ENCODE results near the gene WWOX. TPM values are rescaled to one million over a fixed set of nuclear protein-coding genes. Genes with fewer than 3 reads are reported as not detected.

The WWOX gene
- total RNA-seq, 1 donor from 2014 or later = 8.9 TPM

DNA sequence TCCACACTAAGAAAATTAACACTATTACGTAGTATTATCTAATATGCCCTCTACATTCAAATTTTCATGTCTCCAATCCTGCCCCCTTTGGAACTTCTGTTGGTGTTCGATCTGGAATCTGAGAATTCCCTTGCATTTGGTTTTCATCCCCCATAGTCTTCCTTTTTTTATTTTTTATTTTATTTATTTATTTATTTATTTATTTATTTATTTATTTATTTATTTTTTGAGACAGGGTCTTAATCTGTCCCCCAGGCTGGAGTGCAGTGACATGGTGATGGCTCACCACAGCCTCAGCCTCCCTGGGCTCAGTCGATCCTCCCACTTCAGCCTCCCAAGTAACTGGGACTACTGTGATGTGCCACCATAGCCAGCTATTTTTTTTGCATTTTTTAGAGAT is 911.8 kb downstream of the WWOX start:
- no peak for DNase-seq
- no peak overlapping the region for H3K27ac ChIP-seq (replicated peaks)
- TF ChIP-seq, protein P1, sequence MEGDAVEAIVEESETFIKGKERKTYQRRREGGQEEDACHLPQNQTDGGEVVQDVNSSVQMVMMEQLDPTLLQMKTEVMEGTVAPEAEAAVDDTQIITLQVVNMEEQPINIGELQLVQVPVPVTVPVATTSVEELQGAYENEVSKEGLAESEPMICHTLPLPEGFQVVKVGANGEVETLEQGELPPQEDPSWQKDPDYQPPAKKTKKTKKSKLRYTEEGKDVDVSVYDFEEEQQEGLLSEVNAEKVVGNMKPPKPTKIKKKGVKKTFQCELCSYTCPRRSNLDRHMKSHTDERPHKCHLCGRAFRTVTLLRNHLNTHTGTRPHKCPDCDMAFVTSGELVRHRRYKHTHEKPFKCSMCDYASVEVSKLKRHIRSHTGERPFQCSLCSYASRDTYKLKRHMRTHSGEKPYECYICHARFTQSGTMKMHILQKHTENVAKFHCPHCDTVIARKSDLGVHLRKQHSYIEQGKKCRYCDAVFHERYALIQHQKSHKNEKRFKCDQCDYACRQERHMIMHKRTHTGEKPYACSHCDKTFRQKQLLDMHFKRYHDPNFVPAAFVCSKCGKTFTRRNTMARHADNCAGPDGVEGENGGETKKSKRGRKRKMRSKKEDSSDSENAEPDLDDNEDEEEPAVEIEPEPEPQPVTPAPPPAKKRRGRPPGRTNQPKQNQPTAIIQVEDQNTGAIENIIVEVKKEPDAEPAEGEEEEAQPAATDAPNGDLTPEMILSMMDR (IDR thresholded peaks at IDR 0.05; ENCODE audit: borderline replicate concordance) = no peak
- H3K36me3 ChIP-seq = no peaks in the 10 kb centered on the region
- no peaks in the 10 kb centered on the region for H3K27me3 ChIP-seq (ENCODE audit: low read depth)
- no peak overlapping the region for H3K4me3 ChIP-seq
- intact Hi-C loops (cut with micrococcal nuclease) = no loop called here
- H3K4me1 ChIP-seq = no peaks in the 10 kb centered on the region
- H3K9me3 ChIP-seq (replicated peaks) = no peaks in the 10 kb centered on the region

DNA sequence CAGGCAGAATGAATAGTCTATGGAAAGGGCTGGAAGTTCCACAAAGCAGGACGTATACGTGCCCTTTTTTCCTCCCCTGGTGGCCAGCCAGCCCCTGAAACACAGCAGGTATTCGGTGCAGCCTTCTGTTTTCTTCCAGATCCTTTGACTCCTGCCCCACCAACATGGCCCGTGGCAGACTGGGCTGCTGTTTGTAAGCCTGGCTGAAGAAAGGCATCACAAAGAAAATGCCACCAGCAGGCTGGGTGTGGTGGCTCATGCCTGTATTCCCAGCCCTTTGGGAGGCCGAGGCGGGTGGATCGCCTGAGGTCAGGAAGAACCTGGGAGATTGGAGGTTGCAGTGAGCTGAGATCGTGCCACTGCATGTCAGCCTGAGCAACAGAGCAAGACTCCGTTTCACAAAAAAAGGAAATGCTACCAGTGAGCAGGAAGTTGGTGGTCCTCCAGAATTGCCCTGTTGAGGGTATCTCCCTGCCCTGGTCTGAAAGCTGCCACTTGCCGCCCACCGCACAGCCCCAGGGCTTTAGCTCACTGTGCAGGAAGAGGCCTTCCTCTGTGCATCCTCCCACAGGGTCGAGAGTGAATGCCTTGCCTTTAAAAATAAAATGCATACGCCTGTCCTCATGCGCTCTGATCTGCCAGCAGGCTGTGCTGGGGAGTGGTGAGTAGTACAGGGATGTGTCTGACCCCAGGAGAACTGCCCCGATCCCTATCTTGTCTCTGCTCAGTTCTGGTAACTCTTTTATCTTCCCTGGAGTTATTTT is 913.4 kb downstream of the WWOX start:
- no peaks in the 10 kb centered on the region for H3K4me1 ChIP-seq
- TF ChIP-seq, protein P1 (IDR thresholded peaks at IDR 0.05; ENCODE audit: borderline replicate concordance) = no peak
- intact Hi-C loops (cut with micrococcal nuclease) = no loop called here
- no peaks in the 10 kb centered on the region for H3K27me3 ChIP-seq (ENCODE audit: low read depth)
- no peaks in the 10 kb centered on the region for H3K36me3 ChIP-seq
- H3K9me3 ChIP-seq (replicated peaks) = no peaks in the 10 kb centered on the region
- DNase-seq = no peak
- H3K4me3 ChIP-seq = no peak overlapping the region
- no peak overlapping the region for H3K27ac ChIP-seq (replicated peaks)

GRCh38 chr16:79013930-79014660 is 914.6 kb downstream of the WWOX start:
- Histone ChIP-seq H3K4me1 (no peaks in the 10 kb centered on the region), H3K27ac (replicated peaks) (no peak overlapping the region), H3K4me3 (no peak overlapping the region), H3K27me3 (ENCODE audit: low read depth) (no peaks in the 10 kb centered on the region), H3K9me3 (replicated peaks) (no peaks in the 10 kb centered on the region), H3K36me3 (no peaks in the 10 kb centered on the region)
- no peak for DNase-seq
- TF ChIP-seq, protein P1 (IDR thresholded peaks at IDR 0.05; ENCODE audit: borderline replicate concordance) = no peak
- intact Hi-C loops (cut with micrococcal nuclease) = no loop called here

- intact Hi-C loops (cut with micrococcal nuclease) = no loop called here
- Histone ChIP-seq H3K4me1 (no peaks in the 10 kb centered on the region), H3K4me3 (no peak overlapping the region), H3K36me3 (no peaks in the 10 kb centered on the region), H3K27me3 (ENCODE audit: low read depth) (no peaks in the 10 kb centered on the region), H3K9me3 (replicated peaks) (no peaks in the 10 kb centered on the region), H3K27ac (replicated peaks) (no peak overlapping the region)
- no peak for DNase-seq
- TF ChIP-seq, protein P1 (IDR thresholded peaks at IDR 0.05; ENCODE audit: borderline replicate concordance) = no peak
Observed at GRCh38 chr16:79018650-79019429, 919.4 kb downstream of the WWOX start.

DNA sequence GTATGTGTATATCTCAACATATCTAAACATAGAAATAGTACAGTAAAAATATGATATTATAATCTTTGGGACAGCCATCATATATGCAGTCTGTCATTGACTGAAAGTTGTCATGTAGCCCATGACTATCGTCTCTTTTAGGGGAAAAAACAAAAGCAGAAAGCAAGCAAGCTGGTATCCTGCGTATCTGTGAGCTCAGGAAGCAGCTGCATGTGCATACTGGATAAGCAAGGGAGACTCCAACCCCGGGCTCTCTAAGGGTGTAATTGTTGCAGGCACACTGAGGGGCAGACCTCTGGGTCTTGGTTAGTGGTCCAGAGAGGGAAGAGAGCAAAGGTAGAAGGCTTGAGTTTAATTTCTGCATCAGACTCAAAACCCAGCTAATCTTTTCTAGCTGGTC is 920.0 kb downstream of the WWOX start:
- Histone ChIP-seq H3K27me3 (ENCODE audit: low read depth) (no peaks in the 10 kb centered on the region), H3K9me3 (replicated peaks) (no peaks in the 10 kb centered on the region), H3K4me1 (no peaks in the 10 kb centered on the region), H3K27ac (replicated peaks) (no peak overlapping the region), H3K36me3 (no peaks in the 10 kb centered on the region), H3K4me3 (no peak overlapping the region)
- TF ChIP-seq, protein P1 (IDR thresholded peaks at IDR 0.05; ENCODE audit: borderline replicate concordance) = no peak
- DNase-seq = no peak
- intact Hi-C loops (cut with micrococcal nuclease) = no loop called here

Data from left ventricle myocardium inferior (tissue), 1 donor.